ENCODE data around the gene ARV1.
"Not testable (repeated sequence)": the region's sequence is repeated elsewhere in the genome, so short reads cannot be mapped to it uniquely, and the experiment has no call there.

ARV1 gene

DNA sequence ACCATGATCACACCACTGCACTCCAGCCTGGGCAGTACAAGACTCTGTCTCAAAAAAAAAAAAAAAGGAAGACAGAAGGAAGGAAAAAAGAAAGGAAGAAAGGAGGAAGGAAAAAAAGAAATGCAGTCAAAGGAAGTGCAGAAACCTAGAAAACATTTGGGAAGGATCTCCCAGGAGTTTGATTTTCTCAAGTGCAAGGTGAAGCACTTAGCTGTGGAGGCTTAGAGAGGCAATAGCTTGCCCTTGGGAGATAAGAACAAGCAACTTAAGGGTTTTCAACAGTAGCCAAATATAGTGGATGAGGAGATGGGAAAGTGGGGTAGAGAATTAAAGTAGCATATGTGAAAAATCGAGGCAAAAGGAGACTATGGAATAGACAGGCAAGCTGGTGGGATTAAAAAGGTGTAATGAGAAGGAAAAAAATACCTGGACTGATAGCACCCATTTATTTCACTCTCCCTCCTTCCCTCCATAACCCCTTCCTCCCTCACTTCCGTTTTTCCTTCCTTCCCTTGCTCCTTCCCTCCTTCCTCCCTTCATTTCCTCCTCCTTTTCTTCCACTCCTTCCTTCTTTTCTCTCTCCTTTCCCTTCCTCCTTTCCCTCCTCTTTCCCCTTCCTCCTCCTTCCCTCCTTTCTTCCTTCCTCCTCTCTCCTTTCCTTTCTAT is 68.0 kb downstream of the ARV1 start:
- POLR2A ChIA-PET = no interaction called here
- CTCF ChIA-PET = no interaction called here
- TF ChIP-seq BHLHE40 (IDR thresholded peaks at IDR 0.05; ENCODE audit: borderline replicate concordance) = no peak
- TF ChIP-seq FOXA1 (IDR thresholded peaks at IDR 0.05) = no peak
- no peak for TF ChIP-seq CTBP1 (IDR thresholded peaks at IDR 0.05; ENCODE audit: borderline replicate concordance)
- no peak for TF ChIP-seq FOXK2 (IDR thresholded peaks at IDR 0.05)
- TF ChIP-seq NFRKB (IDR thresholded peaks at IDR 0.05) = no peak
- no peak for TF ChIP-seq TARDBP (IDR thresholded peaks at IDR 0.05)
- no peak for TF ChIP-seq SP1 (IDR thresholded peaks at IDR 0.05)
- no peak for TF ChIP-seq L3MBTL2 (conservative IDR thresholded peaks at IDR 0.05)
- no peak for TF ChIP-seq ELF4 (IDR thresholded peaks at IDR 0.05)
- TF ChIP-seq, protein P1, sequence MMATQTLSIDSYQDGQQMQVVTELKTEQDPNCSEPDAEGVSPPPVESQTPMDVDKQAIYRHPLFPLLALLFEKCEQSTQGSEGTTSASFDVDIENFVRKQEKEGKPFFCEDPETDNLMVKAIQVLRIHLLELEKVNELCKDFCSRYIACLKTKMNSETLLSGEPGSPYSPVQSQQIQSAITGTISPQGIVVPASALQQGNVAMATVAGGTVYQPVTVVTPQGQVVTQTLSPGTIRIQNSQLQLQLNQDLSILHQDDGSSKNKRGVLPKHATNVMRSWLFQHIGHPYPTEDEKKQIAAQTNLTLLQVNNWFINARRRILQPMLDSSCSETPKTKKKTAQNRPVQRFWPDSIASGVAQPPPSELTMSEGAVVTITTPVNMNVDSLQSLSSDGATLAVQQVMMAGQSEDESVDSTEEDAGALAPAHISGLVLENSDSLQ (IDR thresholded peaks at IDR 0.05) = no peak
- TF ChIP-seq ARNT (IDR thresholded peaks at IDR 0.05) = no peak
- no peak for TF ChIP-seq SUZ12 (IDR thresholded peaks at IDR 0.05)
- TF ChIP-seq ZNF384 (IDR thresholded peaks at IDR 0.05) = no peak
- no peak for TF ChIP-seq LEF1 (IDR thresholded peaks at IDR 0.05; ENCODE audit: borderline replicate concordance)
- no peak for TF ChIP-seq HDGF (IDR thresholded peaks at IDR 0.05; ENCODE audit: borderline replicate concordance)
- no peak for TF ChIP-seq FOXM1 (IDR thresholded peaks at IDR 0.05; ENCODE audit: borderline replicate concordance)

DNA sequence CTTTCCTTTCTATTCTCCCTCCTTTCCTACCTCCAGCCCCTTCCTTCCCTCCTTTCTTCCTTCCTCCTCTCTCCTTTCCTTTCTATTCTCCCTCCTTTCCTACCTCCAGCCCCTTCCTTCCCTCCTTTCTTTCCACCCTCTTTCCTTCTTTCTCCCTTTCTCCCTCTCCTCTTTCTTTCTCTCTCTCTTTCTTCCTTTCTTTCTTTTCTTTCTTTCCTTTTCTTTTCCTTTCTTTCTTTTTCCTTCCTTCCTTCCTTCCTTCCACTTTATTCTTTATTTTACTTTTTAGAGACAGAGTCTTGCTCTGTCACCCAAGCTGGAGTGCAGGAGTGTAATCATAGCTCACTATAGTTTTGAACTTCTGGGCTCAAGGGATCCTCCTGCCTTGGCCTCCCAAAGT is 68.6 kb downstream of the ARV1 start:
- DNase-seq (ENCODE audit: extremely low spot score); POLR2A ChIA-PET; CTCF ChIA-PET: not testable (repeated sequence)

More for the DNA sequence above, 68.0 kb downstream of the ARV1 start:
- no peak for DNase-seq (ENCODE audit: extremely low spot score)

- POLR2A ChIA-PET; DNase-seq (ENCODE audit: extremely low spot score): not testable (repeated sequence)
- CTCF ChIA-PET = interaction anchor here (0.6 kb wide), 1 partner anchor 57 kb away, joined by 6 read pairs; no protein-coding TSS in a partner anchor
Measured at GRCh38 chr1:231048419-231048818, 69.5 kb downstream of the ARV1 start.

- CTCF ChIA-PET = interaction anchor here (0.6 kb wide), 1 partner anchor 57 kb away, joined by 6 read pairs; no protein-coding TSS in a partner anchor
- TF ChIP-seq FOXK2 (IDR thresholded peaks at IDR 0.05) (no peak), TARDBP (IDR thresholded peaks at IDR 0.05) (no peak), SUZ12 (IDR thresholded peaks at IDR 0.05) (no peak), HDGF (IDR thresholded peaks at IDR 0.05; ENCODE audit: borderline replicate concordance) (no peak), FOXM1 (IDR thresholded peaks at IDR 0.05; ENCODE audit: borderline replicate concordance) (no peak), NFRKB (IDR thresholded peaks at IDR 0.05) (no peak), L3MBTL2 (conservative IDR thresholded peaks at IDR 0.05) (no peak), CTBP1 (IDR thresholded peaks at IDR 0.05; ENCODE audit: borderline replicate concordance) (no peak), BHLHE40 (IDR thresholded peaks at IDR 0.05; ENCODE audit: borderline replicate concordance) (no peak), SP1 (IDR thresholded peaks at IDR 0.05) (no peak), ZNF384 (IDR thresholded peaks at IDR 0.05) (no peak), FOXA1 (IDR thresholded peaks at IDR 0.05) (no peak), ELF4 (IDR thresholded peaks at IDR 0.05) (no peak), LEF1 (IDR thresholded peaks at IDR 0.05; ENCODE audit: borderline replicate concordance) (no peak)
- TF ChIP-seq, protein P1 (IDR thresholded peaks at IDR 0.05) = no peak
- no peak for DNase-seq (ENCODE audit: extremely low spot score)
Measured at GRCh38 chr1:231049121-231049979, 70.5 kb downstream of the ARV1 start.

More at GRCh38 chr1:231049121-231049979, 70.5 kb downstream of the ARV1 start:
- POLR2A ChIA-PET = interaction anchor here (0.8 kb wide), 1 partner anchor 8 kb away, joined by 3 read pairs; no protein-coding TSS in a partner anchor

Measured in HEK293T (cell line).